Ovary (tissue), 9 donors: ENCODE results near the gene NKAIN2. TPM values are rescaled to one million over a fixed set of nuclear protein-coding genes. Genes with fewer than 3 reads are reported as not detected.

ENCODE experiments used
- DNase-seq, 5 donors: peaks; one replicate each; pipeline ENCODE4 v3.0.0-alpha.2; 2019 to 2020
- H3K27ac ChIP-seq, 2 donors: fragments of 200-600 bp; one replicate each; pipeline versions ENCODE4 v1.5.1 to v1.8.0; 2019 to 2022
- H3K27me3 ChIP-seq: fragments of 200-600 bp; one replicate; pipeline ENCODE4 v1.8.0; 2022
- H3K36me3 ChIP-seq: fragments of 200-600 bp; sonication (generic); one replicate; pipeline ENCODE4 v1.5.1; 2019
- H3K4me1 ChIP-seq: one replicate; pipeline ENCODE4 v1.8.1; 2013; ENCODE audit warnings: mild to moderate bottlenecking, moderate library complexity; ENCODE audit not compliant: insufficient read depth
- H3K4me3 ChIP-seq: fragments of 200-600 bp; sonication (generic); one replicate; pipeline ENCODE4 v1.5.1; 2017
- H3K9me3 ChIP-seq, 2 donors: fragments of 200-600 bp in 1 of 2; sonication (generic) in 1 of 2; one replicate each; pipeline versions ENCODE4 v1.5.1 to v1.8.1; 2013 to 2019; ENCODE audit warnings: mild to moderate bottlenecking in 1 of 2, moderate library complexity in 1 of 2
- EP300 ChIP-seq: sonication (generic); formaldehyde crosslinking; IDR thresholded peaks from one replicate; pipeline ENCODE4 v1.6.1; 2017; ENCODE audit warnings: antibody characterized with exemption
- POLR2A ChIP-seq: fragments of 450-650 bp; IDR thresholded peaks from one replicate; pipeline ENCODE4 v1.6.1; 2017; ENCODE audit warnings: antibody characterized with exemption, mild to moderate bottlenecking, moderate library complexity
- WGBS, 3 donors: extraction: QIAGEN DNeasy Blood & Tissue Kit in 1 of 3; methylation state at CpG; one replicate each; pipeline versions ENCODE4 v1.1.5 to v1.1.7; 2013 to 2017; 5-methylcytosine and 5-hydroxymethylcytosine counted together
- intact Hi-C, 4 donors: fragments of 100-400 bp; cut with DNase I; formaldehyde crosslinking; loops; one replicate each; pipeline versions ENCODE4 v1.11.0 to v1.15.1; 2022 to 2023
- polyA plus RNA-seq, 2 donors: library from polyadenylated mRNA; stranded (reverse); fragments of 200-250 nt in 1 of 2; fragments of 350-450 nt in 1 of 2; fragmentation: Illumina TruSeq in 1 of 2; extraction: RNeasy Lipid Tissue Mini Kit (QIAGEN cat#74804) in 1 of 2; gene quantifications; one replicate each; pipeline ENCODE4 v1.2.3, GENCODE V29; 2013 to 2014
- total RNA-seq, 7 donors: library from RNA; depleted of rRNA in 2 of 7; stranded (reverse); fragments of >200 nt in 2 of 7; fragmentation: NEBNext Ultra II Directional in 3 of 7; extraction: Animal tissue kit (Norgen Biotek cat#: 25700) in 3 of 7; gene quantifications; one replicate each; pipeline versions ENCODE4 v1.1.0 to v1.2.4, GENCODE V29; 2016 to 2023
- TF ChIP-seq, protein P1 (sequence below), 3 donors: fragments of 450-650 bp in 2 of 3; fragments of 200-600 bp in 1 of 3; IDR thresholded peaks; one replicate each; pipeline versions ENCODE4 v1.5.1 to v1.8.0; 2016 to 2022; ENCODE audit warnings: antibody characterized with exemption in 3 of 3, mild to moderate bottlenecking in 1 of 3
- donor health status: DM: no; HTN: no; CAD: no; lungs with moderate emphysema.
- donor health status: DM: no; HTN: no; CAD: no.
- donor health status: Bipolar disorder and iron deficiency.
- donor health status: DM: yes; HTN: yes; CAD: no.
- donor health status: DM: no; HTN: no; CAD: no.
- donor health status: DM: yes; HTN: yes; CAD: no.

NKAIN2 gene
- total and polyA plus RNA-seq, 9 donors = 0.13 to 1.0 (median 0.40) TPM; not detected in 4

- Histone ChIP-seq H3K27ac (no peak overlapping the region), H3K27me3 (no peaks in the 10 kb centered on the region), H3K36me3 (no peaks in the 10 kb centered on the region), H3K4me1 (no peaks in the 10 kb centered on the region), H3K9me3 (no peaks in the 10 kb centered on the region), H3K4me3 (no peak overlapping the region)
- DNase-seq = no peak
- WGBS, 3 donors = 95 to 96% (median 95%) methylated on average over 4 of the region's 4 CpGs
- intact Hi-C loops = no loop called here
- TF ChIP-seq, protein P1, sequence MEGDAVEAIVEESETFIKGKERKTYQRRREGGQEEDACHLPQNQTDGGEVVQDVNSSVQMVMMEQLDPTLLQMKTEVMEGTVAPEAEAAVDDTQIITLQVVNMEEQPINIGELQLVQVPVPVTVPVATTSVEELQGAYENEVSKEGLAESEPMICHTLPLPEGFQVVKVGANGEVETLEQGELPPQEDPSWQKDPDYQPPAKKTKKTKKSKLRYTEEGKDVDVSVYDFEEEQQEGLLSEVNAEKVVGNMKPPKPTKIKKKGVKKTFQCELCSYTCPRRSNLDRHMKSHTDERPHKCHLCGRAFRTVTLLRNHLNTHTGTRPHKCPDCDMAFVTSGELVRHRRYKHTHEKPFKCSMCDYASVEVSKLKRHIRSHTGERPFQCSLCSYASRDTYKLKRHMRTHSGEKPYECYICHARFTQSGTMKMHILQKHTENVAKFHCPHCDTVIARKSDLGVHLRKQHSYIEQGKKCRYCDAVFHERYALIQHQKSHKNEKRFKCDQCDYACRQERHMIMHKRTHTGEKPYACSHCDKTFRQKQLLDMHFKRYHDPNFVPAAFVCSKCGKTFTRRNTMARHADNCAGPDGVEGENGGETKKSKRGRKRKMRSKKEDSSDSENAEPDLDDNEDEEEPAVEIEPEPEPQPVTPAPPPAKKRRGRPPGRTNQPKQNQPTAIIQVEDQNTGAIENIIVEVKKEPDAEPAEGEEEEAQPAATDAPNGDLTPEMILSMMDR (IDR thresholded peaks at IDR 0.05) = no peak
- TF ChIP-seq POLR2A (no peak), EP300 (no peak)
Observed at GRCh38 chr6:123850555-123850954, 46.9 kb downstream of the NKAIN2 start.

DNA sequence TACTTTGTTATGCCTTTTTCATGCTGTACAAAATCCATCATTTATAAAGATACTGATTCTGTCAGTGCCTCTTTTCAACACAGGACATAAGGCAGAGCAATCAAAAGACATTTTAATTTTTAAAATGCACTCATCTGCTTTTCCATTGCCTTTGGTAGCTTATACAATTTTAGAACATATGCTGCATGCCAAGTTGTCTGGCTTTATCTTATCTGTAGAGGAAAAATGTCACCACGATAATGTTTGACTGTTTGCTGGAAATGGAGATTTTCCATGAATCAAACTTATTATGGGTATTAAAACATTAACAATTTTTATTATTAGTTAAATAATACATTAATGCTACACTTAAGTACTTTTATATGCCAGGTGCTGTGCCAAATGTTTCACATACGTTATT lies 50.5 kb downstream of the NKAIN2 start:
- H3K27me3 ChIP-seq = no peaks in the 10 kb centered on the region
- TF ChIP-seq POLR2A (no peak), EP300 (no peak)
- TF ChIP-seq, protein P1 (IDR thresholded peaks at IDR 0.05) = no peak
- no peak overlapping the region for H3K4me3 ChIP-seq
- WGBS, 3 donors = 22 to 39% (median 24%) methylated on average over 2 of the region's 2 CpGs
- H3K4me1 ChIP-seq = no peaks in the 10 kb centered on the region
- intact Hi-C loops = no loop called here
- no peaks in the 10 kb centered on the region for H3K36me3 ChIP-seq
- no peaks in the 10 kb centered on the region for H3K9me3 ChIP-seq
- DNase-seq = no peak
- H3K27ac ChIP-seq = no peak overlapping the region

DNA sequence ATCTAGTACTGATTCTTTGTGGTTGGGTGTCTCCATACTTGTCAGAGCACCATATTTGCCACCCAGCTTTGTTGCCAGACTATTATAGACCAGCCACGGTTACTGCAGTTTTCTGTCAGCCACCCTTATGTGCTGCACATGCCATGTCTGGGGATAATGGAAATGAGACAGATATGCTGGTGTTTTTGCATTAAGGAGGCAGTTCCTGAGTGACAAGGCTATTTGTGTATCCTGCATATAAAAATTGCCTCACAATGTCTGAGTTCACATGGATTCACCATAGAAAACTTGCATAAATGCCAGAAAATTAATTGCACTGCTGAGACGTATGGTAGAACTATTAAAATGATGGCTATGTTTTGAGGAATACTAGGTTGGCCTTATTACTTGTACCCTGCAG lies 51.8 kb downstream of the NKAIN2 start:
- intact Hi-C loops = no loop called here
- WGBS, 3 donors = 58 to 74% (median 59%) methylated on average over 2 of the region's 2 CpGs
- TF ChIP-seq, protein P1 (IDR thresholded peaks at IDR 0.05) = no peak
- no peak for TF ChIP-seq EP300
- no peak for TF ChIP-seq POLR2A

DNA sequence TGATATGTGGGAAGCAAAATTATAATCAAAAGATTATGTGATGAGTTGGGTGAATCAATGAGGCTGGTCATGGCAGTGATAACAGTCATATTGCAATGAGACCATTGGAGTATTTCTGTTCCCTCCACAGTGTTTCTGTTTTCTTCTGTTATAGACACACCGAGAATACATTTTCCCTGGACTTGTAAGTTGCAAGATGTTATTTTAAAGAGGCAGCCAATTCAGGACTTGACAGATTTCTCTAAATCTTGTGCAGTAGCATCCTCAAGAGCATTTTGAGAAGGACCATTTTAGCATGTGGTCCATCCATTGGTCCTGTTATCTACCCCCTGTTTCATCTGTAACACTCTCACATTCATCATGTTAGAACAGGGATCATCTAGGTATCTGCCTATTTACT lies 55.6 kb downstream of the NKAIN2 start:
- no peak overlapping the region for H3K4me3 ChIP-seq
- H3K4me1 ChIP-seq = no peaks in the 10 kb centered on the region
- H3K27me3 ChIP-seq = no peaks in the 10 kb centered on the region
- no peak for TF ChIP-seq EP300
- DNase-seq = no peak
- H3K27ac ChIP-seq = no peak overlapping the region
- intact Hi-C loops = no loop called here
- no peaks in the 10 kb centered on the region for H3K36me3 ChIP-seq
- WGBS, 3 donors = 89 to 92% (median 90%) methylated on average over 1 of the region's 1 CpG
- no peaks in the 10 kb centered on the region for H3K9me3 ChIP-seq

More for the DNA sequence above, 51.8 kb downstream of the NKAIN2 start:
- H3K4me1 ChIP-seq = no peaks in the 10 kb centered on the region
- H3K27ac ChIP-seq = no peak overlapping the region
- H3K9me3 ChIP-seq = no peaks in the 10 kb centered on the region
- no peaks in the 10 kb centered on the region for H3K27me3 ChIP-seq
- DNase-seq = no peak
- H3K36me3 ChIP-seq = no peaks in the 10 kb centered on the region
- H3K4me3 ChIP-seq = no peak overlapping the region

- no peak for DNase-seq
- intact Hi-C loops = no loop called here
- Histone ChIP-seq H3K4me3 (no peak overlapping the region), H3K27me3 (no peaks in the 10 kb centered on the region), H3K36me3 (no peaks in the 10 kb centered on the region), H3K4me1 (no peaks in the 10 kb centered on the region), H3K27ac (no peak overlapping the region), H3K9me3 (no peaks in the 10 kb centered on the region)
- WGBS, 3 donors = 37 to 53% (median 37%) methylated on average over 2 of the region's 2 CpGs
- TF ChIP-seq POLR2A = no peak
- TF ChIP-seq, protein P1 (IDR thresholded peaks at IDR 0.05) = no peak
- no peak for TF ChIP-seq EP300
Observed at GRCh38 chr6:123869334-123869733, 65.7 kb downstream of the NKAIN2 start.
